MV-4-11 (cell line): ENCODE data around the gene ADAD1.
"Not testable (repeated sequence)": the region's sequence is repeated elsewhere in the genome, so short reads cannot be mapped to it uniquely, and the experiment has no call there.

Experiments
- DNase-seq: peaks from one replicate; lab custom pipeline; 2025; lab: John Stamatoyannopoulos, UW

The ADAD1 gene

GRCh38 chr4:122378711-122379110 lies at the start of gene ADAD1:
ADAD1 (plus strand) TSS chr4:122379011; CDS start chr4:122380070, 1,059 bp downstream.
- DNase-seq, result no peak

- no peak for DNase-seq
Measured at GRCh38 chr4:122329876-122330565, 48.8 kb upstream of the ADAD1 start.

- DNase-seq, result no peak
Measured at GRCh38 chr4:122331195-122331594, 47.6 kb upstream of the ADAD1 start.

- no peak for DNase-seq
Measured at GRCh38 chr4:122334828-122335227, 44.0 kb upstream of the ADAD1 start.

GRCh38 chr4:122341886-122342285 lies 36.9 kb upstream of the ADAD1 start:
- peak; percentile 4 for DNase-seq

- no peak for DNase-seq
Measured at GRCh38 chr4:122346036-122346435, 32.8 kb upstream of the ADAD1 start.

- DNase-seq, result no peak
Measured at GRCh38 chr4:122346503-122346902, 32.3 kb upstream of the ADAD1 start.

GRCh38 chr4:122356317-122356808 lies 22.4 kb upstream of the ADAD1 start:
- DNase-seq, result no peak

- no peak for DNase-seq
Measured at GRCh38 chr4:122360754-122361153, 18.1 kb upstream of the ADAD1 start.

- no peak for DNase-seq
Measured at GRCh38 chr4:122364700-122365404, 14.0 kb upstream of the ADAD1 start.

- DNase-seq, result not testable (repeated sequence)
Measured at GRCh38 chr4:122368786-122369185, 10.0 kb upstream of the ADAD1 start.

GRCh38 chr4:122377352-122377751 lies 1.5 kb upstream of the ADAD1 start:
- no peak for DNase-seq

- no peak for DNase-seq
Measured at GRCh38 chr4:122379239-122379638, 428 bp downstream of the ADAD1 start.

GRCh38 chr4:122383341-122383740 lies 4.5 kb downstream of the ADAD1 start:
- no peak for DNase-seq

GRCh38 chr4:122384245-122384644 lies 5.4 kb downstream of the ADAD1 start:
- DNase-seq, result no peak

- no peak for DNase-seq
Measured at GRCh38 chr4:122393276-122393675, 14.5 kb downstream of the ADAD1 start.

- no peak for DNase-seq
Measured at GRCh38 chr4:122403861-122404260, 25.1 kb downstream of the ADAD1 start.

GRCh38 chr4:122412547-122412946 lies 33.7 kb downstream of the ADAD1 start:
- DNase-seq, result no peak

- DNase-seq, result no peak
Measured at GRCh38 chr4:122423246-122423645, 44.4 kb downstream of the ADAD1 start.

GRCh38 chr4:122431351-122431750 lies 52.5 kb downstream of the ADAD1 start:
- DNase-seq, result no peak

- no peak for DNase-seq
Measured at GRCh38 chr4:122434285-122434684, 55.5 kb downstream of the ADAD1 start.

- no peak for DNase-seq
Measured at GRCh38 chr4:122450847-122451246, 72.0 kb downstream of the ADAD1 start.

- DNase-seq, result no peak
Measured at GRCh38 chr4:122453384-122453995, 74.7 kb downstream of the ADAD1 start.
